HCT116 (cell line): Measurements from ENCODE around the gene CKS1B. TPM values are rescaled to one million over a fixed set of nuclear protein-coding genes. Genes with fewer than 3 reads are reported as not detected.

Experiments used
- ATAC-seq: fragments of 200-7000 bp; cut with Tn5 transposase; 2 replicates; pipeline ENCODE4 v1.9.1; 2020; ENCODE audit warnings: mild to moderate bottlenecking, moderate library complexity
- BruUV-seq: library from RNA; stranded (reverse); fragments of 400-500 nt; replicated peaks from 2 replicates; lab custom pipeline; 2021; lab: Mats Ljungman, UMichigan
- CTCF ChIA-PET: fragments of 300-600 bp; sonication (Branson Sonifier 250); formaldehyde crosslinking; loops from one replicate; lab custom pipeline; 2021; ENCODE audit warnings: antibody characterized with exemption; lab: Charles Lee
- POLR2A ChIA-PET: fragments of 300-600, 350-600 bp; sonication (Branson Sonifier 250); formaldehyde crosslinking; loops from one replicate; lab custom pipeline; 2021; ENCODE audit warnings: antibody characterized with exemption; lab: Charles Lee
- RAD21 ChIA-PET, 2 experiments: fragments of 300-600 bp; sonication (Branson Sonifier 250); formaldehyde crosslinking; loops; one replicate each; lab custom pipeline; 2023; ENCODE audit warnings: low total read pairs in 2 of 2; ENCODE audit not compliant: uncharacterized antibody in 2 of 2, unreplicated experiment in 2 of 2, low non-redundant PET in 1 of 2; lab: Charles Lee
- DNase-seq: peaks from one replicate; pipeline ENCODE4 v3.0.0-alpha.2; 2010; ENCODE audit warnings: low read depth, low spot score
- H2AFZ ChIP-seq: fragments of 200-600 bp; shearing (Covaris generic), sonication (generic); 2 replicates; pipeline ENCODE4 v1.6.1; 2017; ENCODE audit warnings: low read depth, mixed run types, mixed read lengths, antibody characterized with exemption, low read length; ENCODE audit not compliant: poor library complexity, severe bottlenecking
- H3K27ac ChIP-seq: 2 replicates; pipeline ENCODE4 v1.5.1; 2012; ENCODE audit warnings: low read depth, low read length
- H3K27me3 ChIP-seq: fragments of 200-600 bp; sonication (generic); 2 replicates; pipeline ENCODE4 v1.6.1; 2016; ENCODE audit warnings: mixed run types, low read length, mixed read lengths; ENCODE audit not compliant: insufficient read depth
- H3K36me3 ChIP-seq, 2 experiments: fragments of 200-500 bp in 1 of 2; fragments of 200-600 bp in 1 of 2; sonication (Bioruptor generic) in 1 of 2; sonication (generic) in 1 of 2; 2 replicates each; pipeline versions ENCODE4 v1.5.1 to v1.6.1; 2014 to 2016; ENCODE audit warnings: low read length in 2 of 2, inconsistent platforms in 1 of 2, mixed read lengths in 1 of 2, mixed run types in 1 of 2; ENCODE audit not compliant: insufficient read depth in 2 of 2, control insufficient read depth in 1 of 2
- H3K4me1 ChIP-seq, 2 experiments: fragments of 200-600 bp in 1 of 2; sonication (generic) in 1 of 2; 2 replicates each; pipeline versions ENCODE4 v1.5.1 to v1.6.1; 2012 to 2017; ENCODE audit warnings: low read length in 2 of 2, inconsistent platforms in 1 of 2, mild to moderate bottlenecking in 1 of 2, mixed read lengths in 1 of 2, mixed run types in 1 of 2, moderate library complexity in 1 of 2; ENCODE audit not compliant: insufficient read depth in 2 of 2, control insufficient read depth in 1 of 2
- H3K4me2 ChIP-seq: fragments of 200-600 bp; sonication (generic); 2 replicates; pipeline ENCODE4 v1.6.1; 2017; ENCODE audit warnings: mixed run types, low read length, mixed read lengths
- H3K4me3 ChIP-seq, 2 experiments: fragments of 200-600 bp in 1 of 2; sonication (generic) in 1 of 2; replicated peaks in 1 of 2; 2 replicates each; pipeline ENCODE4 v1.5.1; 2011 to 2016; ENCODE audit warnings: low read length in 2 of 2, control low read depth in 1 of 2, low read depth in 1 of 2, mild to moderate bottlenecking in 1 of 2, mixed read lengths in 1 of 2, mixed run types in 1 of 2
- H3K79me2 ChIP-seq: fragments of 200-600 bp; sonication (generic); 2 replicates; pipeline ENCODE4 v1.6.1; 2017; ENCODE audit warnings: mild to moderate bottlenecking, mixed run types, low read length, moderate library complexity, mixed read lengths; ENCODE audit not compliant: insufficient read depth
- H3K9ac ChIP-seq: fragments of 200-600 bp; sonication (generic); 2 replicates; pipeline ENCODE4 v1.6.1; 2016; ENCODE audit warnings: low read length, mixed read lengths
- H3K9me2 ChIP-seq: fragments of 200-600 bp; sonication (generic), shearing (Covaris generic); 2 replicates; pipeline ENCODE4 v1.6.1; 2017; ENCODE audit warnings: mixed run types, mild to moderate bottlenecking, moderate library complexity; ENCODE audit not compliant: insufficient read depth
- H3K9me3 ChIP-seq, 2 experiments: fragments of 200-500 bp in 1 of 2; fragments of 200-600 bp in 1 of 2; sonication (Bioruptor generic) in 1 of 2; sonication (generic) in 1 of 2; 2 replicates each; pipeline ENCODE4 v1.6.1; 2014 to 2017; ENCODE audit warnings: low read length in 2 of 2, mixed read lengths in 2 of 2, inconsistent platforms in 1 of 2, low read depth in 1 of 2, mild to moderate bottlenecking in 1 of 2, mixed run types in 1 of 2, moderate library complexity in 1 of 2; ENCODE audit not compliant: control insufficient read depth in 1 of 2, insufficient read depth in 1 of 2
- H4K20me1 ChIP-seq: fragments of 200-600 bp; sonication (generic), shearing (Covaris generic); 2 replicates; pipeline ENCODE4 v1.6.1; 2017; ENCODE audit warnings: mixed run types, mild to moderate bottlenecking, moderate library complexity; ENCODE audit not compliant: insufficient read depth
- CBX3 ChIP-seq: IDR thresholded peaks from 2 replicates; pipeline ENCODE4 v1.6.1; 2012; ENCODE audit warnings: low read depth
- EGR1 ChIP-seq: IDR thresholded peaks from 2 replicates; pipeline ENCODE4 v1.6.1; 2012; ENCODE audit warnings: low read depth
- ELF1 ChIP-seq: IDR thresholded peaks from 2 replicates; pipeline ENCODE4 v1.6.1; 2012; ENCODE audit warnings: low read depth, borderline replicate concordance
- EZH2 ChIP-seq: fragments of 200-600 bp; sonication (generic); IDR thresholded peaks from 2 replicates; pipeline ENCODE4 v1.6.1; 2017; ENCODE audit warnings: antibody characterized with exemption, mixed run types
- MAX ChIP-seq: IDR thresholded peaks from 2 replicates; pipeline ENCODE4 v1.6.1; 2012
- POLR2A ChIP-seq: IDR thresholded peaks from 2 replicates; pipeline ENCODE4 v1.7.0; 2011; ENCODE audit warnings: borderline replicate concordance; ENCODE audit not compliant: insufficient read depth, insufficient read length; ENCODE audit errors: extremely low read depth
- POLR2AphosphoS5 ChIP-seq: IDR thresholded peaks from 2 replicates; pipeline ENCODE4 v1.6.1; 2011; ENCODE audit warnings: mild to moderate bottlenecking, low read depth, low read length, moderate library complexity
- SP1 ChIP-seq: IDR thresholded peaks from 2 replicates; pipeline ENCODE4 v1.6.1; 2012; ENCODE audit warnings: low read depth
- TCF7L2 ChIP-seq: IDR thresholded peaks from 2 replicates; pipeline ENCODE4 v1.7.0; 2011; ENCODE audit warnings: borderline replicate concordance, inconsistent platforms; ENCODE audit not compliant: insufficient read depth, insufficient read length; ENCODE audit errors: extremely low read depth
- YY1 ChIP-seq: IDR thresholded peaks from 2 replicates; pipeline ENCODE4 v1.6.1; 2011; ENCODE audit warnings: low read length, low read depth, moderate library complexity, mild to moderate bottlenecking; ENCODE audit not compliant: insufficient replicate concordance; ENCODE audit errors: extremely low read depth
- ZFX ChIP-seq: fragments of 450-650 bp; IDR thresholded peaks from 2 replicates; pipeline ENCODE4 v1.6.1; 2017
- ZNF274 ChIP-seq: fragments of 200-500 bp; sonication (Bioruptor generic); IDR thresholded peaks from 2 replicates; pipeline ENCODE4 v1.6.1; 2014; ENCODE audit warnings: mild to moderate bottlenecking, low read depth, low read length, inconsistent platforms
- intact Hi-C: fragments of 100-400 bp; cut with micrococcal nuclease; formaldehyde crosslinking; loops from 2 replicates; pipeline ENCODE4 v1.10.0; 2022
- total RNA-seq: library from RNA; stranded (reverse); gene quantifications from one replicate; pipeline ENCODE4 v1.2.1, GENCODE V29; 2021; ENCODE audit not compliant: unreplicated experiment
- TF ChIP-seq, protein P1 (sequence below): IDR thresholded peaks from 2 replicates; pipeline ENCODE4 v1.6.1; 2012; ENCODE audit warnings: low read depth
- TF ChIP-seq, protein P2 (sequence below), 3 experiments: fragments of 200-600 bp in 1 of 3; sonication (generic) in 1 of 3; IDR thresholded peaks in 2 of 3; conservative IDR thresholded peaks in 1 of 3; 2 replicates each; pipeline ENCODE4 v1.5.1; 2012 to 2017; ENCODE audit warnings: low read depth in 2 of 3, low read length in 2 of 3, antibody characterized with exemption in 1 of 3, borderline replicate concordance in 1 of 3, control low read depth in 1 of 3, mild to moderate bottlenecking in 1 of 3, mixed read lengths in 1 of 3, mixed run types in 1 of 3, moderate library complexity in 1 of 3; ENCODE audit not compliant: insufficient read depth in 1 of 3

Gene CKS1B
- total RNA-seq, 1 experiment from 2014 or later = 229 TPM

DNA sequence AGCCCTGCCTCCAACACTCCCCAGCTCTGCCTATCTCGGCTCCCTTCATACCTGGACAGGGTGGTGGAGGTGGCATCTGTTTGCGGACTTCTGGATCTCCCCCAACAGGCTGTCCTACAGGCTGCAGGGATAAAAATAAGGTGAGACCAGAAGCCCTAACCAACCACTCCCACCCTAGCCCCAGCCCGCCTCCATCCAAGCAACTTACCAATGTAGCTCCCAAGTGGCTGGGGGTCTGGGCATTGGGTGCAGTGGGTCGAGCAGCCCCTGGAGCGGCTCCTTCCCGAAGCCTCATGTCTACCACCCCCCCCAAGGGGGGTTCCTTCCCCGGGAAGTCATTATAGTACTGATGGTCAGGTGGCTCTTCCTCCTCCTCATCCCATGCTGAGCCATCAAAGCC lies 8.4 kb upstream of the CKS1B start:
- RAD21 ChIA-PET = no interaction called here
- CTCF ChIA-PET = no interaction called here
- Histone ChIP-seq H3K4me1 (peaks cover 24 to 52% of the 10 kb centered on the region in 2 experiments), H3K9ac (no peak overlapping the region), H3K36me3 (peaks cover 26 to 55% of the 10 kb centered on the region in 2 experiments; a peak in 3 of 4 replicates), H3K4me2 (no peak overlapping the region), H3K4me3 (no peak overlapping the region), H3K9me3 (no peaks in the 10 kb centered on the region), H3K79me2 (peaks cover 60% of the 10 kb centered on the region), H3K9me2 (no peaks in the 10 kb centered on the region), H4K20me1 (no peaks in the 10 kb centered on the region), H3K27me3 (no peaks in the 10 kb centered on the region), H3K27ac (no peak overlapping the region), H2AFZ (no peak overlapping the region)
- DNase-seq (no peak), ATAC-seq (no peak)
- BruUV-seq = no TSS peak
- TF ChIP-seq EZH2 (no peak), ZFX (no peak), POLR2A (no peak), EGR1 (no peak), ZNF274 (no peak), ELF1 (no peak), TCF7L2 (no peak), POLR2AphosphoS5 (no peak), CBX3 (no peak), SP1 (no peak), YY1 (no peak), MAX (no peak)
- TF ChIP-seq, protein P1, sequence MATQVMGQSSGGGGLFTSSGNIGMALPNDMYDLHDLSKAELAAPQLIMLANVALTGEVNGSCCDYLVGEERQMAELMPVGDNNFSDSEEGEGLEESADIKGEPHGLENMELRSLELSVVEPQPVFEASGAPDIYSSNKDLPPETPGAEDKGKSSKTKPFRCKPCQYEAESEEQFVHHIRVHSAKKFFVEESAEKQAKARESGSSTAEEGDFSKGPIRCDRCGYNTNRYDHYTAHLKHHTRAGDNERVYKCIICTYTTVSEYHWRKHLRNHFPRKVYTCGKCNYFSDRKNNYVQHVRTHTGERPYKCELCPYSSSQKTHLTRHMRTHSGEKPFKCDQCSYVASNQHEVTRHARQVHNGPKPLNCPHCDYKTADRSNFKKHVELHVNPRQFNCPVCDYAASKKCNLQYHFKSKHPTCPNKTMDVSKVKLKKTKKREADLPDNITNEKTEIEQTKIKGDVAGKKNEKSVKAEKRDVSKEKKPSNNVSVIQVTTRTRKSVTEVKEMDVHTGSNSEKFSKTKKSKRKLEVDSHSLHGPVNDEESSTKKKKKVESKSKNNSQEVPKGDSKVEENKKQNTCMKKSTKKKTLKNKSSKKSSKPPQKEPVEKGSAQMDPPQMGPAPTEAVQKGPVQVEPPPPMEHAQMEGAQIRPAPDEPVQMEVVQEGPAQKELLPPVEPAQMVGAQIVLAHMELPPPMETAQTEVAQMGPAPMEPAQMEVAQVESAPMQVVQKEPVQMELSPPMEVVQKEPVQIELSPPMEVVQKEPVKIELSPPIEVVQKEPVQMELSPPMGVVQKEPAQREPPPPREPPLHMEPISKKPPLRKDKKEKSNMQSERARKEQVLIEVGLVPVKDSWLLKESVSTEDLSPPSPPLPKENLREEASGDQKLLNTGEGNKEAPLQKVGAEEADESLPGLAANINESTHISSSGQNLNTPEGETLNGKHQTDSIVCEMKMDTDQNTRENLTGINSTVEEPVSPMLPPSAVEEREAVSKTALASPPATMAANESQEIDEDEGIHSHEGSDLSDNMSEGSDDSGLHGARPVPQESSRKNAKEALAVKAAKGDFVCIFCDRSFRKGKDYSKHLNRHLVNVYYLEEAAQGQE = no peak
- TF ChIP-seq, protein P2, sequence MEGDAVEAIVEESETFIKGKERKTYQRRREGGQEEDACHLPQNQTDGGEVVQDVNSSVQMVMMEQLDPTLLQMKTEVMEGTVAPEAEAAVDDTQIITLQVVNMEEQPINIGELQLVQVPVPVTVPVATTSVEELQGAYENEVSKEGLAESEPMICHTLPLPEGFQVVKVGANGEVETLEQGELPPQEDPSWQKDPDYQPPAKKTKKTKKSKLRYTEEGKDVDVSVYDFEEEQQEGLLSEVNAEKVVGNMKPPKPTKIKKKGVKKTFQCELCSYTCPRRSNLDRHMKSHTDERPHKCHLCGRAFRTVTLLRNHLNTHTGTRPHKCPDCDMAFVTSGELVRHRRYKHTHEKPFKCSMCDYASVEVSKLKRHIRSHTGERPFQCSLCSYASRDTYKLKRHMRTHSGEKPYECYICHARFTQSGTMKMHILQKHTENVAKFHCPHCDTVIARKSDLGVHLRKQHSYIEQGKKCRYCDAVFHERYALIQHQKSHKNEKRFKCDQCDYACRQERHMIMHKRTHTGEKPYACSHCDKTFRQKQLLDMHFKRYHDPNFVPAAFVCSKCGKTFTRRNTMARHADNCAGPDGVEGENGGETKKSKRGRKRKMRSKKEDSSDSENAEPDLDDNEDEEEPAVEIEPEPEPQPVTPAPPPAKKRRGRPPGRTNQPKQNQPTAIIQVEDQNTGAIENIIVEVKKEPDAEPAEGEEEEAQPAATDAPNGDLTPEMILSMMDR (IDR thresholded peaks at IDR 0.05 in 2 of 3, conservative IDR thresholded peaks at IDR 0.05 in 1 of 3; ENCODE audit: borderline replicate concordance in 1 of 3, insufficient read depth in 1 of 3, low read depth in 2 of 3, low read length in 2 of 3) = no peak
- intact Hi-C loops = no loop called here
- POLR2A ChIA-PET = no interaction called here
